ENCODE data around the gene FAM83E. TPM values are rescaled to one million over a fixed set of nuclear protein-coding genes. Genes with fewer than 3 reads are reported as not detected.

The FAM83E gene
- polyA plus RNA-seq, 4 donors: 76.6 to 104 (median 93.5) TPM

GRCh38 chr19:48646001-48646721, 31.3 kb upstream of the FAM83E start, which contains the start of gene CA11:
CA11 (minus strand) TSS chr19:48646187; CDS start chr19:48645632, 555 bp downstream.
- FAIRE-seq (no peak), DNase-seq (peak; percentile 85 to 93)
- no peaks in the 10 kb centered on the region for H3K9me3 ChIP-seq (ENCODE audit: control insufficient read depth in 2 of 2, insufficient read depth in 1 of 2, low read depth in 1 of 2, low read length in 1 of 2)
- peaks cover 0 to 16% (median 0%) of the 10 kb centered on the region in 3 donors for H3K4me1 ChIP-seq (ENCODE audit: control insufficient read depth in 3 of 3, insufficient read depth in 2 of 3, low read depth in 1 of 3, low read length in 2 of 3)
- H3K4me3 ChIP-seq (ENCODE audit: low read depth in 1 of 3, low read length in 3 of 3): peak within 1 kb of the TSS; percentile 17 to 54 (median 50)
- 1% methylated on average over 31 to 33 of the region's 33 CpGs for WGBS, 3 donors
- no peaks in the 10 kb centered on the region for H3K36me3 ChIP-seq (ENCODE audit: control insufficient read depth in 3 of 3, insufficient read depth in 2 of 3, low read depth in 1 of 3, low read length in 3 of 3)
- peak within 1 kb of the TSS; percentile 34 to 76 (median 67) for H3K27ac ChIP-seq (ENCODE audit: low read depth in 1 of 3, low read length in 2 of 3)
- peaks cover 0 to 3% (median 0%) of the 10 kb centered on the region in 3 donors for H3K27me3 ChIP-seq (ENCODE audit: control insufficient read depth in 3 of 3, insufficient read depth in 3 of 3, low read length in 3 of 3)

GRCh38 chr19:48645620-48646000, 30.7 kb upstream of the FAM83E start:
- no peaks in the 10 kb centered on the region for H3K9me3 ChIP-seq (ENCODE audit: control insufficient read depth in 2 of 2, insufficient read depth in 1 of 2, low read depth in 1 of 2, low read length in 1 of 2)
- no peaks in the 10 kb centered on the region for H3K36me3 ChIP-seq (ENCODE audit: control insufficient read depth in 3 of 3, insufficient read depth in 2 of 3, low read depth in 1 of 3, low read length in 3 of 3)
- H3K27ac ChIP-seq (ENCODE audit: low read depth in 1 of 3, low read length in 2 of 3): peak overlapping the region; percentile 34 to 76 (median 67)
- peak overlapping the region in 2 of 3 donors; percentile 50 to 54 for H3K4me3 ChIP-seq (ENCODE audit: low read depth in 1 of 3, low read length in 3 of 3)
- 1 to 5% (median 4%) methylated on average over 5 to 6 of the region's 6 CpGs for WGBS, 3 donors
- FAIRE-seq (no peak), DNase-seq (peak in 1 of 2 donors; percentile 43)
- peaks cover 0 to 3% (median 0%) of the 10 kb centered on the region in 3 donors for H3K27me3 ChIP-seq (ENCODE audit: control insufficient read depth in 3 of 3, insufficient read depth in 3 of 3, low read length in 3 of 3)
- peaks cover 0 to 16% (median 0%) of the 10 kb centered on the region in 3 donors for H3K4me1 ChIP-seq (ENCODE audit: control insufficient read depth in 3 of 3, insufficient read depth in 2 of 3, low read depth in 1 of 3, low read length in 2 of 3)

DNA sequence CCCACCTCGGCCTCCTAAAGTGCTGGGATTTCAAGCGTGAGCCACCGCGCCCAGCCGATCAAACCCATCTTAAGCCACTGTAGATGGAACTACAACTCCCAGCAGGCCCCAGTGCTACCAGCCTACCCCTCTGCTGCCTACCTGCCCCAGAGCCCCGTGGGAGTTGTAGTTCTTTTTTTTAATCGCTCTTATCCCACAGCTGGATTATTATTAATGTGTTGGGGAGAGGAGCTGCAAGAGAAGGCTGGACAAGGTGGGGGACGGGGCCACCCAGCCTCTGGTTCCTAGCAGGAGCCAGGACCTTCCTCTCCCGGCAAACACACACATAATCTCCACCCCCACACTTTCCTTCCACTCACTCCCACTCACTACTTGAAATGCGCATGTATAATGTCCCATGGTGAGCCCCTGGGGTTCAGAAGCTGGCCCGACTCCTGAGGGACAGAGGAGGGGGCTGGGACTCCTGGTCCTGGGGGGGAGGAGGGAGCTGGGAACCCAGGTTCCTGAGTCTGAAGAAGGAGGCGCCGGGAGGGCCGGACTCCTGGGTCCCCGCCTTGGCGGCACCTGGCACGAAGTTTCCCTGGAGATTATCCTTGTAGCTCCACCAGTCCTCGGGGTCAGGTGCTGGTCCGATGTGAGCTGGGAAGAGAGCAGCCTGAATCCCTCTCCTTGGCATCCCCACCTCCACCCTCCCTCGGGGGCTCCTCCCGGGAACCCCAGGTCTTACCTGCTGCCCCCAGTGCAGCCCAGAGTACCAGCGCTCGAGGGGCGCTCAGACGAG, 30.2 kb upstream of the FAM83E start:
- Histone ChIP-seq H3K9me3 (ENCODE audit: control insufficient read depth in 2 of 2, insufficient read depth in 1 of 2, low read depth in 1 of 2, low read length in 1 of 2) (no peaks in the 10 kb centered on the region), H3K27ac (ENCODE audit: low read depth in 1 of 3, low read length in 2 of 3) (peak overlapping the region; percentile 34 to 76 (median 67)), H3K36me3 (ENCODE audit: control insufficient read depth in 3 of 3, insufficient read depth in 2 of 3, low read depth in 1 of 3, low read length in 3 of 3) (no peaks in the 10 kb centered on the region), H3K27me3 (ENCODE audit: control insufficient read depth in 3 of 3, insufficient read depth in 3 of 3, low read length in 3 of 3) (peaks cover 0 to 3% (median 0%) of the 10 kb centered on the region in 3 donors), H3K4me3 (ENCODE audit: low read depth in 1 of 3, low read length in 3 of 3) (peak overlapping the region; percentile 17 to 54 (median 50)), H3K4me1 (ENCODE audit: control insufficient read depth in 3 of 3, insufficient read depth in 2 of 3, low read depth in 1 of 3, low read length in 2 of 3) (peaks cover 0 to 16% (median 0%) of the 10 kb centered on the region in 3 donors)
- DNase-seq: peak; percentile 77 to 83
- WGBS, 3 donors: 2 to 3% (median 3%) methylated on average over 25 of the region's 25 CpGs
- no peak for FAIRE-seq

- no peaks in the 10 kb centered on the region for H3K9me3 ChIP-seq (ENCODE audit: control insufficient read depth in 2 of 2, insufficient read depth in 1 of 2, low read depth in 1 of 2, low read length in 1 of 2)
- WGBS, 3 donors: 69 to 77% (median 73%) methylated on average over 4 of the region's 4 CpGs
- peaks cover 0 to 8% (median 0%) of the 10 kb centered on the region in 3 donors for H3K27me3 ChIP-seq (ENCODE audit: control insufficient read depth in 3 of 3, insufficient read depth in 3 of 3, low read length in 3 of 3)
- no peak overlapping the region for H3K27ac ChIP-seq (ENCODE audit: low read depth in 1 of 3, low read length in 2 of 3)
- no peak overlapping the region for H3K4me3 ChIP-seq (ENCODE audit: low read depth in 1 of 3, low read length in 3 of 3)
- H3K4me1 ChIP-seq (ENCODE audit: control insufficient read depth in 3 of 3, insufficient read depth in 2 of 3, low read depth in 1 of 3, low read length in 2 of 3): peaks cover 0 to 16% (median 0%) of the 10 kb centered on the region in 3 donors
- H3K36me3 ChIP-seq (ENCODE audit: control insufficient read depth in 3 of 3, insufficient read depth in 2 of 3, low read depth in 1 of 3, low read length in 3 of 3): no peaks in the 10 kb centered on the region
- DNase-seq (no peak), FAIRE-seq (no peak)
Measured at GRCh38 chr19:48644355-48644754, 29.5 kb upstream of the FAM83E start.

DNA sequence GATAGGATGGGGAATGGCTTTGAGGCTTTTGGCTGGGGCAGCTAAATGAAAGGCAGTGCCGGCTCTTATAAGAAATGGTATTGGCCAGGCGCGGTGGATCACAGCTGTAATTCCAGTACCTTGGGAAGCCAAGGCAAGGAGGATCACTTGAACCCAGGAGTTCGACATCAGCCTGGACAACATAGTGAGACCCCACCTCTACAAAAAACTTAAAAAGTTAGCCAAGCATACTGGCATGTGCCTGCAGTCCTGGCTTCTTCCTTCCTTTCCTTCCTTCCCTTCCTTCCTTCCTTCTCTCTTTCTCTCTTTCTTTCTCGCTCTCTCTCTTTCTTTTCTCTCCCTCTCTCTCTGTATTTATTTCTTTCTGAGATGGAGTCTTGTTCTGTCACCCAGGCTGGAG, 28.0 kb upstream of the FAM83E start:
- Histone ChIP-seq H3K9me3 (ENCODE audit: control insufficient read depth in 2 of 2, insufficient read depth in 1 of 2, low read depth in 1 of 2, low read length in 1 of 2) (no peaks in the 10 kb centered on the region), H3K4me3 (ENCODE audit: low read depth in 1 of 3, low read length in 3 of 3) (no peak overlapping the region), H3K4me1 (ENCODE audit: control insufficient read depth in 3 of 3, insufficient read depth in 2 of 3, low read depth in 1 of 3, low read length in 2 of 3) (peaks cover 3 to 27% (median 5%) of the 10 kb centered on the region in 3 donors), H3K27me3 (ENCODE audit: control insufficient read depth in 3 of 3, insufficient read depth in 3 of 3, low read length in 3 of 3) (peaks cover 0 to 8% (median 0%) of the 10 kb centered on the region in 3 donors), H3K36me3 (ENCODE audit: control insufficient read depth in 3 of 3, insufficient read depth in 2 of 3, low read depth in 1 of 3, low read length in 3 of 3) (no peaks in the 10 kb centered on the region), H3K27ac (ENCODE audit: low read depth in 1 of 3, low read length in 2 of 3) (no peak overlapping the region)
- no peak for FAIRE-seq
- DNase-seq: no peak
- 89 to 94% (median 90%) methylated on average over 5 of the region's 5 CpGs for WGBS, 3 donors

GRCh38 chr19:48641850-48642249, 27.0 kb upstream of the FAM83E start:
- no peak overlapping the region for H3K27ac ChIP-seq (ENCODE audit: low read depth in 1 of 3, low read length in 2 of 3)
- no peak for DNase-seq
- FAIRE-seq: no peak
- WGBS, 3 donors: 86 to 89% (median 88%) methylated on average over 2 of the region's 2 CpGs
- no peak overlapping the region for H3K4me3 ChIP-seq (ENCODE audit: low read depth in 1 of 3, low read length in 3 of 3)
- H3K36me3 ChIP-seq (ENCODE audit: control insufficient read depth in 3 of 3, insufficient read depth in 2 of 3, low read depth in 1 of 3, low read length in 3 of 3): no peaks in the 10 kb centered on the region
- H3K27me3 ChIP-seq (ENCODE audit: control insufficient read depth in 3 of 3, insufficient read depth in 3 of 3, low read length in 3 of 3): peaks cover 0 to 8% (median 0%) of the 10 kb centered on the region in 3 donors
- H3K9me3 ChIP-seq (ENCODE audit: control insufficient read depth in 2 of 2, insufficient read depth in 1 of 2, low read depth in 1 of 2, low read length in 1 of 2): no peaks in the 10 kb centered on the region
- peaks cover 3 to 27% (median 5%) of the 10 kb centered on the region in 3 donors for H3K4me1 ChIP-seq (ENCODE audit: control insufficient read depth in 3 of 3, insufficient read depth in 2 of 3, low read depth in 1 of 3, low read length in 2 of 3)

GRCh38 chr19:48639483-48640375, 24.9 kb upstream of the FAM83E start:
- H3K27me3 ChIP-seq (ENCODE audit: control insufficient read depth in 3 of 3, insufficient read depth in 3 of 3, low read length in 3 of 3): peaks cover 0 to 5% (median 0%) of the 10 kb centered on the region in 3 donors
- DNase-seq (peak; percentile 51 to 64), FAIRE-seq (no peak)
- peaks cover 6 to 25% (median 7%) of the 10 kb centered on the region in 3 donors for H3K4me1 ChIP-seq (ENCODE audit: control insufficient read depth in 3 of 3, insufficient read depth in 2 of 3, low read depth in 1 of 3, low read length in 2 of 3)
- WGBS, 3 donors: 44 to 62% (median 51%) methylated on average over 33 of the region's 33 CpGs
- no peaks in the 10 kb centered on the region for H3K36me3 ChIP-seq (ENCODE audit: control insufficient read depth in 3 of 3, insufficient read depth in 2 of 3, low read depth in 1 of 3, low read length in 3 of 3)
- peak overlapping the region in 2 of 3 donors; percentile 12 to 16 for H3K4me3 ChIP-seq (ENCODE audit: low read depth in 1 of 3, low read length in 3 of 3)
- H3K27ac ChIP-seq (ENCODE audit: low read depth in 1 of 3, low read length in 2 of 3): peak overlapping the region in 2 of 3 donors; percentile 27 to 39
- H3K9me3 ChIP-seq (ENCODE audit: control insufficient read depth in 2 of 2, insufficient read depth in 1 of 2, low read depth in 1 of 2, low read length in 1 of 2): no peaks in the 10 kb centered on the region

All from small intestine (tissue), 7 donors.